Spleen (tissue), 7 donors: ENCODE results near the gene HACD1.

Experiments
- CTCF ChIP-seq, 11 experiments: fragments of 200-600 bp in 7 of 11; fragments of 450-650 bp in 4 of 11; sonication (generic) in 4 of 11; IDR thresholded peaks in 8 of 11; conservative IDR thresholded peaks in 3 of 11; 1 replicate in 7 of 11; 2 replicates in 4 of 11; pipeline versions ENCODE4 v1.4.0 to v1.8.0; 2016 to 2021; ENCODE audit warnings: antibody characterized with exemption in 11 of 11, inconsistent platforms in 4 of 11, mild to moderate bottlenecking in 1 of 11
- POLR2AphosphoS5 ChIP-seq, 3 donors: sonication (generic); formaldehyde crosslinking; IDR thresholded peaks; one replicate each; pipeline ENCODE4 v1.5.1; 2017; ENCODE audit warnings: antibody characterized with exemption in 3 of 3
- donor health status: DM: no; HTN: no; CAD: no; lungs with moderate emphysema.
- donor health status: DM: no; HTN: no; CAD: no.
- donor health status: DM: no; HTN: no; CAD: no.

DNA sequence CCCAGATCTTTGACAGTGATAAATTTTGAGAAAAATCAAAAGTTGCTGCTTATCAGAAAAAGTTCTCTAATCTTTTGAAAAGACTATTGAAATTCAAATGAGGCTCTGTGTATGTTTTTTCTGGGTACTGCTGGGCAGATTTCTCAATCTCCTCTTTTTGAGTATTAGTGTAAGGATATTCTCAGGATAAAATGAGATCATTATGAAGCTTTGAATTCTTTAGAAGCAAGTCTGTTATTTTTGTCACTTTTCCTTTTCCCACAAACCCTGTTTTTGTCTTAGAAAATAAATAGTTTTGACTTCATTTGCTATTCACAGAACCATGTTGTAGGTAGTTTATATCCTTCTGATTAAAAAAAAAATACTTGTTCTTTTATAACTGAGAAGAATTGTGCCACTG lies 34.7 kb upstream of the HACD1 start:
- TF ChIP-seq CTCF (IDR thresholded peaks at IDR 0.05 in 8 of 11, conservative IDR thresholded peaks at IDR 0.05 in 3 of 11) = no peak
- no peak for TF ChIP-seq POLR2AphosphoS5 (IDR thresholded peaks at IDR 0.05)
